ENCODE data around the gene HSD17B2.

GRCh38 chr16:82013139-82013538 is 21.9 kb upstream of the HSD17B2 start:
- TF ChIP-seq CTCF (IDR thresholded peaks at IDR 0.05) (no peak), POLR2A (IDR thresholded peaks at IDR 0.05) (no peak)
